Activated naive CD8-positive, alpha-beta T cell treated with anti-CD3 and anti-CD28 coated beads, Interleukin-2, amount 50 U/mL, for 24 hours (primary cell): Measurements from ENCODE around the gene HKDC1.
A peak's percentile ranks its signal among the peaks of the same experiment; 100 is the strongest.
"Not testable (repeated sequence)": the region's sequence is repeated elsewhere in the genome, so short reads cannot be mapped to it uniquely, and the experiment has no call there.

Experiments
- ATAC-seq: fragments of 150-1000 bp; cut with Tn5 transposase; one replicate; pipeline ENCODE4 v1.10.0; 2021
- DNase-seq: peaks from one replicate; pipeline ENCODE4 v3.0.0; 2021
- H3K27ac Mint-ChIP-seq: one replicate; pipeline ENCODE4 v1.8.0; 2021; ENCODE audit warnings: mild to moderate bottlenecking, mixed read lengths
- H3K27me3 Mint-ChIP-seq: one replicate; pipeline ENCODE4 v1.8.0; 2021; ENCODE audit warnings: mixed read lengths
- H3K36me3 Mint-ChIP-seq: one replicate; pipeline ENCODE4 v1.8.0; 2021; ENCODE audit warnings: low read depth, mixed read lengths
- H3K4me1 Mint-ChIP-seq: one replicate; pipeline ENCODE4 v1.8.0; 2021; ENCODE audit warnings: mixed read lengths
- H3K4me3 Mint-ChIP-seq: one replicate; pipeline ENCODE4 v1.8.0; 2021; ENCODE audit warnings: mild to moderate bottlenecking, moderate library complexity, mixed read lengths
- H3K9me3 Mint-ChIP-seq: one replicate; pipeline ENCODE4 v1.8.0; 2021; ENCODE audit warnings: mixed read lengths

The HKDC1 gene

GRCh38 chr10:69306421-69306820 lies 86.3 kb downstream of the HKDC1 start:
- Mint-ChIP-seq H3K27ac (no peak overlapping the region), H3K36me3 (no peaks in the 10 kb centered on the region), H3K9me3 (no peaks in the 10 kb centered on the region), H3K4me3 (no peak overlapping the region), H3K4me1 (peaks cover 3% of the 10 kb centered on the region), H3K27me3 (no peaks in the 10 kb centered on the region)
- no peak for DNase-seq
- ATAC-seq: no peak

- ATAC-seq: no peak
- H3K4me1 Mint-ChIP-seq: peaks cover 3% of the 10 kb centered on the region
- H3K27ac Mint-ChIP-seq: no peak overlapping the region
- no peaks in the 10 kb centered on the region for H3K36me3 Mint-ChIP-seq
- H3K4me3 Mint-ChIP-seq: no peak overlapping the region
- H3K9me3 Mint-ChIP-seq: no peaks in the 10 kb centered on the region
- no peak for DNase-seq
- H3K27me3 Mint-ChIP-seq: no peaks in the 10 kb centered on the region
Measured at GRCh38 chr10:69307434-69307833, 87.3 kb downstream of the HKDC1 start.

- H3K36me3 Mint-ChIP-seq: not testable (repeated sequence)
Measured at GRCh38 chr10:69308304-69308703, 88.2 kb downstream of the HKDC1 start.

DNA sequence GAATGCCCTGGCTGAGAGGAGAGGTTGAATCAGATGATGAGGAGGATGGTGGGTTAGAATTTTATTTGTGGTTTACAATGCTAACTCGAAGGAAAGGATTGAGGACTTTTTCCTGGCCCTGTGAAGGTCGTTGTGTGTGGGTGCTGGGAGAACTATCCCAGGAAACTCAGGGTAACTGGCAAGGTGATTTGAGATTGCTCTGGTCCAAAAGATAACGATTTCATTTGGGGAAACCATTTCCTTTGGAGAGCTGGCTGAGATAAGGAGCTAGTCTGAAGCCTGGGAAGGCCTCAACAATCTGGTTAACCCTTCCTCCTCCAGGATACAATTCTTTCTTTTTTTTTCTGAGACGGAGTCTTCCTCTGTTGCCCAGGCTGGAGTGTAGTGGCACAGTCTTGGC lies 91.2 kb downstream of the HKDC1 start:
- Mint-ChIP-seq H3K36me3 (no peaks in the 10 kb centered on the region), H3K4me3 (no peak overlapping the region), H3K27me3 (no peaks in the 10 kb centered on the region), H3K27ac (no peak overlapping the region), H3K9me3 (no peaks in the 10 kb centered on the region), H3K4me1 (peaks cover 13% of the 10 kb centered on the region)
- DNase-seq (no peak), ATAC-seq (no peak)

More at GRCh38 chr10:69308304-69308703, 88.2 kb downstream of the HKDC1 start:
- H3K9me3 Mint-ChIP-seq, H3K4me1 Mint-ChIP-seq, H3K27me3 Mint-ChIP-seq, H3K4me3 Mint-ChIP-seq, H3K27ac Mint-ChIP-seq, DNase-seq, ATAC-seq: not testable (repeated sequence)

GRCh38 chr10:69312528-69312927 lies 92.4 kb downstream of the HKDC1 start:
- Mint-ChIP-seq H3K9me3 (no peaks in the 10 kb centered on the region), H3K27ac (no peak overlapping the region), H3K4me1 (peaks cover 25% of the 10 kb centered on the region), H3K4me3 (no peak overlapping the region), H3K27me3 (no peaks in the 10 kb centered on the region), H3K36me3 (no peaks in the 10 kb centered on the region)
- ATAC-seq: no peak
- DNase-seq: no peak

DNA sequence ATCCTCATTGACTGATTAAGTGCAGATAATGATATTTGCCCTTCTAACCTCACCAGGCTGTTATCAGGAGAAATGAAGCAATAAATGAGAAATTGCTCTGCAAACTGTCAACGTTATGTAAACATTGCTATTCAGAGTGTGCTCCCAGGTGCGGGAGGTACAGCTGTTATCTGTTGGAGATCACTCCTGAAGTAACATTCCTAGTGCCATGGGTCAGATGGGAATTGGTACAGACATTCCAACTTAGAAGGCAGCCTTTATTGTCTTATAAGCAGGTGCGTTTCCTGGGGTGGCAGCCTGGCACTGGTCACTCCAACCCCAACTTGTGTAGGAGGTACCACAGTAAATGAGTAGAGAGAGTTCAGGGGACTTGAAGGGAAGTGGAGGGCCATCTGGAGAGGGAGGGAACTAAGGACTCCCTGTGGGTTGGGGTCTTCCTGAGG lies 95.0 kb downstream of the HKDC1 start:
- peak overlapping the region; percentile 61 for H3K27ac Mint-ChIP-seq

GRCh38 chr10:69315610-69316312 lies 95.6 kb downstream of the HKDC1 start:
- Mint-ChIP-seq H3K4me1 (peaks cover 40% of the 10 kb centered on the region), H3K27ac (peak overlapping the region; percentile 66), H3K36me3 (peaks cover 6% of the 10 kb centered on the region), H3K4me3 (peak overlapping the region; percentile 1), H3K9me3 (no peaks in the 10 kb centered on the region), H3K27me3 (no peaks in the 10 kb centered on the region)
- DNase-seq: no peak
- ATAC-seq: peak; percentile 13

More for the DNA sequence above, 95.0 kb downstream of the HKDC1 start:
- no peak overlapping the region for H3K4me3 Mint-ChIP-seq
- H3K27me3 Mint-ChIP-seq: no peaks in the 10 kb centered on the region
- H3K9me3 Mint-ChIP-seq: no peaks in the 10 kb centered on the region
- peaks cover 34% of the 10 kb centered on the region for H3K4me1 Mint-ChIP-seq
- ATAC-seq (no peak), DNase-seq (no peak)
- H3K36me3 Mint-ChIP-seq: peaks cover 4% of the 10 kb centered on the region

DNA sequence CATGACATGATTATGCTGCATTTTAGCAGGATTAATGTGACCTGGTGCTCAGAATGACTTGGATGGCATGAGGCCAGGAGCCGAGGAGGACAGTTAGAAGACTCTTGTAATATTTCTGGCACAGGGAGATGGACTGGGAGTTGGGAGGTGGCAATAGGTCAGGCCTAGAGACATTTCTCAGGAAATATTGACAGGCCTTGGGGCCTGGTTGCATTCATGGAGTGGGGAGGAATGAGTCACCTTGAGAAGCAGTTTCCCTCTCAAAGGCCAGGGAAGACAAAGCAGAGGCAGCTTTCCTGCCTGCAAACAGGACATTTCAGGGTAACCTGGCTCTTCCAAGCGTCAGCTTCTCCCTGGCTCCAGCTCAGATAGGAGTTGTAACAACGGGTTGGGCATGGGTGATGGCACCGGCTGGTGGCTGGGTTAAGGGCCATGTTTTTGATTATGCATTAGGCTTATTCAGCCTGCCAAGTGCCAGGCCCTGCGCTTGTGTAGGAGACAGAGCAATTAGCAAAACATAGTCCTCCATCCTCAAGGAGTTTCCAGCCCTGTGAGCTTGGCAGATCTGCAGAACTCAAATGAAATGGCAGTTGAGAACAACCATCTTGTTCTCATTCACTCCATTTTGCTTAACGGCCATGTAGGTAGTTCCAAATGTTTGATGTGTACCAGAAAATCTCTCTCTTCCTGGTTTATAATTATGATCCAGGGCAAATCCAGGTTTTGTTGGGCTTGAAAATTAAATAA lies 96.4 kb downstream of the HKDC1 start:
- Mint-ChIP-seq H3K27me3 (no peaks in the 10 kb centered on the region), H3K9me3 (no peaks in the 10 kb centered on the region), H3K4me3 (peak overlapping the region; percentile 1), H3K27ac (peak overlapping the region; percentile 66), H3K4me1 (peaks cover 48% of the 10 kb centered on the region), H3K36me3 (peaks cover 7% of the 10 kb centered on the region)
- DNase-seq (no peak), ATAC-seq (no peak)
